ENCODE results near the gene RPP25L. TPM values are rescaled to one million over a fixed set of nuclear protein-coding genes. Genes with fewer than 3 reads are reported as not detected.

Gene RPP25L
- total and polyA plus RNA-seq, 10 of the 15 experiments (the other 5 are each of a cell fraction or from before 2014, with no cell fraction given) = 7.7 to 30.2 (median 16.8) TPM

DNA sequence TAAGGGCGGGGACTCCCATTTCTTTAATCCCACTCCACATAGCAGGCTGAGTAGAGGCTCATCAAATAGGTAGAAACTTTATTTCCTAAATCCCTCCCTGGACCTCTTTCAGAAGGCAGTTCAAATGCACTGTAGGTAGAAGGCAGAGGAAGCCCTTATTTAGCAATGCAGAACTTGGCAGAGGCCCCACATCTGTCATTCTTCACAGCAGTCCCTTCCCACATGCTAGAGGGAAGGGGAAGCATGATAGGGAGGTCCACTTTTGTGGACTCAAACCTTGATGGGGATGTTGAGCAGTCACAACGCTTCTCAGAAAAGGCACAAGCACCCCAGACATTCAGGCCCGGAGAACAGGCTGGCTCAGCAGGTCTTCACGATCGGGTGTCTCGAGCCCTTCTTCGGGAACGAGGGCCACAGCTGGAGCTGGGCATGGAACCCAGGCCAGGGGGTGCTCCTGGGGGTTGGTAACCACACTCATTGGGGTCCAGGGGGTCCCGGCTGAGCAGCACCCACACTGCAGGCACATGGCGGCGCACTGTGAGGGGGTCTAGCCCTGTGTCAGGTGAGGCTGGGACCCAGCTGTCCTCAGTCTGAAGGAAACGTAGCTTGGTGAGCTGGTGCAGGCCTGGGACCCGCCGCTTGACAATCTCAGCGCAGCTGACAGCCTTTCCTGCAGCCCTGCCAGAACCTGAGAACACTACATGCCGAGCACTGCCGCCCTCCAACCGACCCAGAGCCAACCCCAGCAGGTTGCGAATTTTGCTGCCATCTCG is 1.3 kb downstream of the RPP25L start (continued):
- TF ChIP-seq CBX3 (IDR thresholded peaks at IDR 0.05; ENCODE audit: borderline replicate concordance, low read depth) (no peak), SMARCA5 (IDR thresholded peaks at IDR 0.05) (no peak), JUND (IDR thresholded peaks at IDR 0.05; ENCODE audit: low read depth, low read length) (no peak)
- TF ChIP-seq, protein P1, sequence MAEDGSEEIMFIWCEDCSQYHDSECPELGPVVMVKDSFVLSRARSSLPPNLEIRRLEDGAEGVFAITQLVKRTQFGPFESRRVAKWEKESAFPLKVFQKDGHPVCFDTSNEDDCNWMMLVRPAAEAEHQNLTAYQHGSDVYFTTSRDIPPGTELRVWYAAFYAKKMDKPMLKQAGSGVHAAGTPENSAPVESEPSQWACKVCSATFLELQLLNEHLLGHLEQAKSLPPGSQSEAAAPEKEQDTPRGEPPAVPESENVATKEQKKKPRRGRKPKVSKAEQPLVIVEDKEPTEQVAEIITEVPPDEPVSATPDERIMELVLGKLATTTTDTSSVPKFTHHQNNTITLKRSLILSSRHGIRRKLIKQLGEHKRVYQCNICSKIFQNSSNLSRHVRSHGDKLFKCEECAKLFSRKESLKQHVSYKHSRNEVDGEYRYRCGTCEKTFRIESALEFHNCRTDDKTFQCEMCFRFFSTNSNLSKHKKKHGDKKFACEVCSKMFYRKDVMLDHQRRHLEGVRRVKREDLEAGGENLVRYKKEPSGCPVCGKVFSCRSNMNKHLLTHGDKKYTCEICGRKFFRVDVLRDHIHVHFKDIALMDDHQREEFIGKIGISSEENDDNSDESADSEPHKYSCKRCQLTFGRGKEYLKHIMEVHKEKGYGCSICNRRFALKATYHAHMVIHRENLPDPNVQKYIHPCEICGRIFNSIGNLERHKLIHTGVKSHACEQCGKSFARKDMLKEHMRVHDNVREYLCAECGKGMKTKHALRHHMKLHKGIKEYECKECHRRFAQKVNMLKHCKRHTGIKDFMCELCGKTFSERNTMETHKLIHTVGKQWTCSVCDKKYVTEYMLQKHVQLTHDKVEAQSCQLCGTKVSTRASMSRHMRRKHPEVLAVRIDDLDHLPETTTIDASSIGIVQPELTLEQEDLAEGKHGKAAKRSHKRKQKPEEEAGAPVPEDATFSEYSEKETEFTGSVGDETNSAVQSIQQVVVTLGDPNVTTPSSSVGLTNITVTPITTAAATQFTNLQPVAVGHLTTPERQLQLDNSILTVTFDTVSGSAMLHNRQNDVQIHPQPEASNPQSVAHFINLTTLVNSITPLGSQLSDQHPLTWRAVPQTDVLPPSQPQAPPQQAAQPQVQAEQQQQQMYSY (CRISPR knock-in tag; IDR thresholded peaks at IDR 0.05) = no peak

DNA sequence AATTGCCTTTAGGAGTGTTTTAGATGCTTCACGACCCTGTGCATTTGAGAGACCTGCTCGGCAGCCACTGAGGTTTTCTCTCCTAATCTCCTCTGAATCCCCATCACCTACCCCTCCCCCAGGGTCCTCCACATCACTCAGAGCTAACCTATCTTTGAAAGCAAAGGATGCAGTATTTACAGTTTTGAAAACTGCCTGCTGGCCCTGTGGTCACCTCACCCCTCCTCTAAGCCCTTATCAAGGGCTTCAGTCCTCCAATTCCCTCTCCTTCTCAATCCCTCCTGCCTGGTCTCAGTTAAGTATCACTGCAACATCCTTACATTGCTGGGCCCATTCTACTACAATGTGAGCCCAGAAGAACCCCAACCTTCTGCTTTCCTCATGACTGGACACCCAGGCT is 4.6 kb downstream of the RPP25L start:
- Histone ChIP-seq H2AFZ (ENCODE audit: control insufficient read depth, low read depth, low read length) (no peak overlapping the region), H3K4me2 (ENCODE audit: control insufficient read depth, insufficient read depth) (no peak overlapping the region), H3K4me1 (ENCODE audit: control insufficient read depth, insufficient read depth, low read length) (peaks cover 2% of the 10 kb centered on the region; the same call in 1 of the 2 replicates), H3K79me2 (ENCODE audit: control insufficient read depth, insufficient read depth, low read length) (peaks cover 6% of the 10 kb centered on the region), H3K27ac (ENCODE audit: control insufficient read depth, insufficient read depth) (no peak overlapping the region), H3K4me3 (no peak overlapping the region), H3K9me3 (replicated peaks; ENCODE audit: control insufficient read depth, insufficient read depth, low read length) (no peaks in the 10 kb centered on the region; the same call in 2 of the 3 replicates), H4K20me1 (ENCODE audit: control insufficient read depth, insufficient read depth) (no peaks in the 10 kb centered on the region), H3K27me3 (replicated peaks in 1 of 2; ENCODE audit: control insufficient read depth in 2 of 2, insufficient read depth in 2 of 2, low read length in 1 of 2) (peaks cover 0 to 1% of the 10 kb centered on the region in 2 experiments; a peak in 2 of 4 replicates), H3K9ac (ENCODE audit: control insufficient read depth, insufficient read depth, low read length) (no peak overlapping the region), H3K36me3 (ENCODE audit: control insufficient read depth in 2 of 2, insufficient read depth in 2 of 2, low read length in 1 of 2) (0 out of 4 replicates have a peak, but pooled peaks cover 0 to 2% of the 10 kb centered on the region in 2 experiments)
- FAIRE-seq (no peak), DNase-seq (ENCODE audit: low read depth, low spot score) (no peak), ATAC-seq (no peak)
- ChIA-PET POLR2A (no interaction called here), RAD21 (ENCODE audit: unreplicated experiment) (interaction anchor here (1.3 kb wide), 1 partner anchor 18 kb away, joined by 3 read pairs; no protein-coding TSS in a partner anchor), CTCF (interaction anchor here (1.6 kb wide), 1 partner anchor 13 kb away, joined by 3 read pairs; the partner anchor contains the start of gene DCTN3), SMC1A (ENCODE audit: uncharacterized antibody, unreplicated experiment) (interaction anchor here (0.6 to 1.0 kb wide), 2 partner anchors 15 to 111 kb away, joined by 3 read pairs; no protein-coding TSS in a partner anchor)
- intact Hi-C loops (cut with micrococcal nuclease; ENCODE audit: unreplicated experiment) (no loop called here), in situ Hi-C loops (cut with MboI) (no loop called here)
- 50% methylated on average over 2 of the region's 2 CpGs for WGBS (ENCODE audit: insufficient coverage, insufficient replicate concordance, low lambda C conversion rate, missing lambda C conversion rate)
- no TSS peak for BruUV-seq (replicated peaks)
- TF ChIP-seq, protein P2, sequence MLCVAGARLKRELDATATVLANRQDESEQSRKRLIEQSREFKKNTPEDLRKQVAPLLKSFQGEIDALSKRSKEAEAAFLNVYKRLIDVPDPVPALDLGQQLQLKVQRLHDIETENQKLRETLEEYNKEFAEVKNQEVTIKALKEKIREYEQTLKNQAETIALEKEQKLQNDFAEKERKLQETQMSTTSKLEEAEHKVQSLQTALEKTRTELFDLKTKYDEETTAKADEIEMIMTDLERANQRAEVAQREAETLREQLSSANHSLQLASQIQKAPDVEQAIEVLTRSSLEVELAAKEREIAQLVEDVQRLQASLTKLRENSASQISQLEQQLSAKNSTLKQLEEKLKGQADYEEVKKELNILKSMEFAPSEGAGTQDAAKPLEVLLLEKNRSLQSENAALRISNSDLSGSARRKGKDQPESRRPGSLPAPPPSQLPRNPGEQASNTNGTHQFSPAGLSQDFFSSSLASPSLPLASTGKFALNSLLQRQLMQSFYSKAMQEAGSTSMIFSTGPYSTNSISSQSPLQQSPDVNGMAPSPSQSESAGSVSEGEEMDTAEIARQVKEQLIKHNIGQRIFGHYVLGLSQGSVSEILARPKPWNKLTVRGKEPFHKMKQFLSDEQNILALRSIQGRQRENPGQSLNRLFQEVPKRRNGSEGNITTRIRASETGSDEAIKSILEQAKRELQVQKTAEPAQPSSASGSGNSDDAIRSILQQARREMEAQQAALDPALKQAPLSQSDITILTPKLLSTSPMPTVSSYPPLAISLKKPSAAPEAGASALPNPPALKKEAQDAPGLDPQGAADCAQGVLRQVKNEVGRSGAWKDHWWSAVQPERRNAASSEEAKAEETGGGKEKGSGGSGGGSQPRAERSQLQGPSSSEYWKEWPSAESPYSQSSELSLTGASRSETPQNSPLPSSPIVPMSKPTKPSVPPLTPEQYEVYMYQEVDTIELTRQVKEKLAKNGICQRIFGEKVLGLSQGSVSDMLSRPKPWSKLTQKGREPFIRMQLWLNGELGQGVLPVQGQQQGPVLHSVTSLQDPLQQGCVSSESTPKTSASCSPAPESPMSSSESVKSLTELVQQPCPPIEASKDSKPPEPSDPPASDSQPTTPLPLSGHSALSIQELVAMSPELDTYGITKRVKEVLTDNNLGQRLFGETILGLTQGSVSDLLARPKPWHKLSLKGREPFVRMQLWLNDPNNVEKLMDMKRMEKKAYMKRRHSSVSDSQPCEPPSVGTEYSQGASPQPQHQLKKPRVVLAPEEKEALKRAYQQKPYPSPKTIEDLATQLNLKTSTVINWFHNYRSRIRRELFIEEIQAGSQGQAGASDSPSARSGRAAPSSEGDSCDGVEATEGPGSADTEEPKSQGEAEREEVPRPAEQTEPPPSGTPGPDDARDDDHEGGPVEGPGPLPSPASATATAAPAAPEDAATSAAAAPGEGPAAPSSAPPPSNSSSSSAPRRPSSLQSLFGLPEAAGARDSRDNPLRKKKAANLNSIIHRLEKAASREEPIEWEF (IDR thresholded peaks at IDR 0.05; ENCODE audit: insufficient replicate concordance, low read depth, low read length) = no peak
- TF ChIP-seq ZZZ3 (IDR thresholded peaks at IDR 0.05; ENCODE audit: control insufficient read depth, insufficient read length, low read depth) (no peak), GABPA (IDR thresholded peaks at IDR 0.05; ENCODE audit: low read depth) (no peak)
- TF ChIP-seq, protein P3, sequence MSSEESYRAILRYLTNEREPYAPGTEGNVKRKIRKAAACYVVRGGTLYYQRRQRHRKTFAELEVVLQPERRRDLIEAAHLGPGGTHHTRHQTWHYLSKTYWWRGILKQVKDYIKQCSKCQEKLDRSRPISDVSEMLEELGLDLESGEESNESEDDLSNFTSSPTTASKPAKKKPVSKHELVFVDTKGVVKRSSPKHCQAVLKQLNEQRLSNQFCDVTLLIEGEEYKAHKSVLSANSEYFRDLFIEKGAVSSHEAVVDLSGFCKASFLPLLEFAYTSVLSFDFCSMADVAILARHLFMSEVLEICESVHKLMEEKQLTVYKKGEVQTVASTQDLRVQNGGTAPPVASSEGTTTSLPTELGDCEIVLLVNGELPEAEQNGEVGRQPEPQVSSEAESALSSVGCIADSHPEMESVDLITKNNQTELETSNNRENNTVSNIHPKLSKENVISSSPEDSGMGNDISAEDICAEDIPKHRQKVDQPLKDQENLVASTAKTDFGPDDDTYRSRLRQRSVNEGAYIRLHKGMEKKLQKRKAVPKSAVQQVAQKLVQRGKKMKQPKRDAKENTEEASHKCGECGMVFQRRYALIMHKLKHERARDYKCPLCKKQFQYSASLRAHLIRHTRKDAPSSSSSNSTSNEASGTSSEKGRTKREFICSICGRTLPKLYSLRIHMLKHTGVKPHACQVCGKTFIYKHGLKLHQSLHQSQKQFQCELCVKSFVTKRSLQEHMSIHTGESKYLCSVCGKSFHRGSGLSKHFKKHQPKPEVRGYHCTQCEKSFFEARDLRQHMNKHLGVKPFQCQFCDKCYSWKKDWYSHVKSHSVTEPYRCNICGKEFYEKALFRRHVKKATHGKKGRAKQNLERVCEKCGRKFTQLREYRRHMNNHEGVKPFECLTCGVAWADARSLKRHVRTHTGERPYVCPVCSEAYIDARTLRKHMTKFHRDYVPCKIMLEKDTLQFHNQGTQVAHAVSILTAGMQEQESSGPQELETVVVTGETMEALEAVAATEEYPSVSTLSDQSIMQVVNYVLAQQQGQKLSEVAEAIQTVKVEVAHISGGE (CRISPR knock-in tag; IDR thresholded peaks at IDR 0.05) = no peak

Measured in GM12878 (cell line).